Measurements from ENCODE around the gene NEU1. TPM values are rescaled to one million over a fixed set of nuclear protein-coding genes. Genes with fewer than 3 reads are reported as not detected.

Gene NEU1
- total RNA-seq, 1 donor from 2014 or later, result 82.6 TPM

GRCh38 chr6:31896856-31897611, 34.4 kb upstream of the NEU1 start:
- no peak for DNase-seq (ENCODE audit: extremely low read depth, low read depth, low spot score)

- DNase-seq (ENCODE audit: extremely low read depth, low read depth, low spot score), result no peak
Measured at GRCh38 chr6:31896493-31896855, 33.9 kb upstream of the NEU1 start.

- DNase-seq (ENCODE audit: extremely low read depth, low read depth, low spot score), result no peak
Measured at GRCh38 chr6:31892821-31893220, 30.2 kb upstream of the NEU1 start.

GRCh38 chr6:31889331-31889972, 26.8 kb upstream of the NEU1 start:
- no peak for DNase-seq (ENCODE audit: extremely low read depth, low read depth, low spot score)

GRCh38 chr6:31888276-31889258, 25.9 kb upstream of the NEU1 start:
- no peak for DNase-seq (ENCODE audit: extremely low read depth, low read depth, low spot score)

GRCh38 chr6:31887173-31888007, 24.8 kb upstream of the NEU1 start:
- DNase-seq (ENCODE audit: extremely low read depth, low read depth, low spot score), result no peak

- no peak for DNase-seq (ENCODE audit: extremely low read depth, low read depth, low spot score)
Measured at GRCh38 chr6:31886541-31886991, 23.9 kb upstream of the NEU1 start.

GRCh38 chr6:31884528-31885035, 22.0 kb upstream of the NEU1 start:
- DNase-seq (ENCODE audit: extremely low read depth, low read depth, low spot score), result no peak

GRCh38 chr6:31883676-31884075, 21.1 kb upstream of the NEU1 start:
- no peak for DNase-seq (ENCODE audit: extremely low read depth, low read depth, low spot score)

GRCh38 chr6:31882344-31882743, 19.7 kb upstream of the NEU1 start:
- no peak for DNase-seq (ENCODE audit: extremely low read depth, low read depth, low spot score)

- no peak for DNase-seq (ENCODE audit: extremely low read depth, low read depth, low spot score)
Measured at GRCh38 chr6:31881136-31881859, 18.7 kb upstream of the NEU1 start.

- no peak for DNase-seq (ENCODE audit: extremely low read depth, low read depth, low spot score)
Measured at GRCh38 chr6:31880616-31881015, 18.0 kb upstream of the NEU1 start.

- no peak for DNase-seq (ENCODE audit: extremely low read depth, low read depth, low spot score)
Measured at GRCh38 chr6:31879901-31880300, 17.3 kb upstream of the NEU1 start.

- no peak for DNase-seq (ENCODE audit: extremely low read depth, low read depth, low spot score)
Measured at GRCh38 chr6:31879143-31879542, 16.5 kb upstream of the NEU1 start.

- no peak for DNase-seq (ENCODE audit: extremely low read depth, low read depth, low spot score)
Measured at GRCh38 chr6:31878726-31879125, 16.1 kb upstream of the NEU1 start, which contains the start of gene SLC44A4. Gene SLC44A4, minus strand, starts transcription at chr6:31878997. Its CDS starts 17 bp downstream, at chr6:31878980.

GRCh38 chr6:31878222-31878621, 15.6 kb upstream of the NEU1 start:
- DNase-seq (ENCODE audit: extremely low read depth, low read depth, low spot score), result no peak

- no peak for DNase-seq (ENCODE audit: extremely low read depth, low read depth, low spot score)
Measured at GRCh38 chr6:31877651-31878161, 15.1 kb upstream of the NEU1 start.

GRCh38 chr6:31877125-31877650, 14.6 kb upstream of the NEU1 start:
- no peak for DNase-seq (ENCODE audit: extremely low read depth, low read depth, low spot score)

- no peak for DNase-seq (ENCODE audit: extremely low read depth, low read depth, low spot score)
Measured at GRCh38 chr6:31876357-31876756, 13.7 kb upstream of the NEU1 start.
